HepG2 (cell line): ENCODE measurements around the gene B3GALNT2. TPM values are rescaled to one million over a fixed set of nuclear protein-coding genes. Genes with fewer than 3 reads are reported as not detected.

ENCODE experiments used
- YY1 ChIP-seq: IDR thresholded peaks from 2 replicates; pipeline ENCODE4 v1.6.1; 2011; ENCODE audit warnings: low read length, low read depth, moderate library complexity, mild to moderate bottlenecking; ENCODE audit not compliant: insufficient read depth, insufficient replicate concordance
- ZEB1 ChIP-seq: IDR thresholded peaks from 2 replicates; pipeline ENCODE4 v1.6.1; 2012; ENCODE audit warnings: mild to moderate bottlenecking, low read depth, inconsistent platforms; ENCODE audit not compliant: insufficient replicate concordance
- polyA plus RNA-seq, 8 experiments: library from polyadenylated mRNA; depleted of rRNA in 3 of 8; stranded (reverse) in 7 of 8; unstranded in 1 of 8; fragments of >200 nt; fragmentation: Illumina TruSeq in 4 of 8; extraction: Trizol in 4 of 8; gene quantifications; 2 replicates each; pipeline versions ENCODE4 v1.2.1 to v1.2.3, GENCODE V29; 2011 to 2016; ENCODE audit warnings: low read depth in 4 of 8, missing spikeins in 1 of 8, mixed read lengths in 1 of 8; ENCODE audit not compliant: insufficient read depth in 1 of 8
- total RNA-seq, 5 experiments: library from RNA; depleted of rRNA; stranded (reverse); fragments of >200 nt; fragmentation: Illumina TruSeq; extraction: Trizol; gene quantifications; 2 replicates each; pipeline ENCODE4 v1.2.3, GENCODE V29; 2016; ENCODE audit warnings: low read depth in 1 of 5
- TF ChIP-seq, protein P1 (sequence below): sonication (generic); formaldehyde crosslinking; IDR thresholded peaks from 2 replicates; pipeline ENCODE4 v1.4.0; 2020; ENCODE audit warnings: mild to moderate bottlenecking, missing genetic modification reagents
- TF ChIP-seq, protein P2 (sequence below): IDR thresholded peaks from 2 replicates; pipeline ENCODE4 v1.6.1; 2016; ENCODE audit warnings: low read depth
- TF ChIP-seq, protein P3 (sequence below): sonication (generic); formaldehyde crosslinking; IDR thresholded peaks from 2 replicates; pipeline ENCODE4 v1.5.1; 2020; ENCODE audit warnings: missing genetic modification reagents, mild to moderate bottlenecking, borderline replicate concordance
- TF ChIP-seq, protein P4 (sequence below): sonication (generic); formaldehyde crosslinking; IDR thresholded peaks from one replicate; pipeline ENCODE4 v1.5.1; 2020; ENCODE audit warnings: mild to moderate bottlenecking, missing genetic modification reagents; ENCODE audit errors: not compliant biosample characterization
- TF ChIP-seq, protein P5 (sequence below): sonication (generic); formaldehyde crosslinking; IDR thresholded peaks from 2 replicates; pipeline ENCODE4 v1.4.0; 2020; ENCODE audit warnings: missing genetic modification reagents

Gene B3GALNT2
- total and polyA plus RNA-seq, 2 of the 13 experiments (the other 11 are each of a cell fraction or from before 2014, with no cell fraction given) = 16.5 to 28.9 TPM

DNA sequence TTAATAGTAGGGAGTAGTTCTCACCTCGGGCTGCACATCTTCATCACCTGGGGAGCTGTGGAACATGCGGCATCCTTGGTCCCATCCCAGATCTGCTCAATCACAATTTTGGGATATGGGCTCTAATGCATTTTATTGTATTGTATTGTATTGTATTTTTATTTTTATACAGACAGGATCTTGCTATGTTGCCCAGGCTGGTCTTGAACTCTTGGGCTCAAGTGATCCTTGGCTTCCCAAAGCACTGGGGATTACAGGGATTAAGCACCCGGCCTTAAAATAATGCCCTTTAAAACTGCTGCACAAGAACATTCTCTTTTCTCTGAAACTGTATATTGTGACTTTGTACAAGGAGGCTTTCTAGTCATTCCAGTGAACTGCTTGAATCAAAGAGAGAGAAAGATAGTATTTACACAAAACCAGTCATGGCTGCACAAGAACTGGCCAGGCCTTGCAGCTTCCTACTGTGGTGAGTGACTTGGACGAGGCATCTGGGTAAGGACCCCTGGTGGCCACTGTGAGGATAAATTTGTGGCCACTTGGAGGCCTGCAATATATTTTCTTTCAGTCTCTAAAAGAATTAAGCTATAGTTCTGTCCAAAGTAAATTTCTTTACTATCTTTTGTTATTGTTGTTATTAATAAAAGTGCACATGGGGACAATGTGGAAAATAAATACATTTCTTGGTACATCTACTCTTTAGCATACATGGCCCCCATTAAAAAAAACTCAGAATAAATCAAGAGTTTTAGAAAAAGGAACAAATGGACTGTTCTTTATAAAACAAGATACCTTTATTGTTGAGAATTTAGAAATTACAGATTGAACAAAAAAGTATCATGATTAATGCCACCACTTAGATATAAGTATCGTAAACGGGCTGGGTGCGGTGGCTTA is 89.0 kb downstream of the B3GALNT2 start (continued):
- TF ChIP-seq, protein P1, sequence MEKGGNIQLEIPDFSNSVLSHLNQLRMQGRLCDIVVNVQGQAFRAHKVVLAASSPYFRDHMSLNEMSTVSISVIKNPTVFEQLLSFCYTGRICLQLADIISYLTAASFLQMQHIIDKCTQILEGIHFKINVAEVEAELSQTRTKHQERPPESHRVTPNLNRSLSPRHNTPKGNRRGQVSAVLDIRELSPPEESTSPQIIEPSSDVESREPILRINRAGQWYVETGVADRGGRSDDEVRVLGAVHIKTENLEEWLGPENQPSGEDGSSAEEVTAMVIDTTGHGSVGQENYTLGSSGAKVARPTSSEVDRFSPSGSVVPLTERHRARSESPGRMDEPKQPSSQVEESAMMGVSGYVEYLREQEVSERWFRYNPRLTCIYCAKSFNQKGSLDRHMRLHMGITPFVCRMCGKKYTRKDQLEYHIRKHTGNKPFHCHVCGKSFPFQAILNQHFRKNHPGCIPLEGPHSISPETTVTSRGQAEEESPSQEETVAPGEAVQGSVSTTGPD = no peak
- peak; percentile 68 for TF ChIP-seq YY1
- TF ChIP-seq, protein P2, sequence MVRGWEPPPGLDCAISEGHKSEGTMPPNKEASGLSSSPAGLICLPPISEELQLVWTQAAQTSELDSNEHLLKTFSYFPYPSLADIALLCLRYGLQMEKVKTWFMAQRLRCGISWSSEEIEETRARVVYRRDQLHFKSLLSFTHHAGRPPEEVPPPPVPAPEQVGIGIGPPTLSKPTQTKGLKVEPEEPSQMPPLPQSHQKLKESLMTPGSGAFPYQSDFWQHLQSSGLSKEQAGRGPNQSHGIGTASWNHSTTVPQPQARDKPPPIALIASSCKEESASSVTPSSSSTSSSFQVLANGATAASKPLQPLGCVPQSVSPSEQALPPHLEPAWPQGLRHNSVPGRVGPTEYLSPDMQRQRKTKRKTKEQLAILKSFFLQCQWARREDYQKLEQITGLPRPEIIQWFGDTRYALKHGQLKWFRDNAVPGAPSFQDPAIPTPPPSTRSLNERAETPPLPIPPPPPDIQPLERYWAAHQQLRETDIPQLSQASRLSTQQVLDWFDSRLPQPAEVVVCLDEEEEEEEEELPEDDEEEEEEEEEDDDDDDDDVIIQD = 0 out of 2 replicates have a peak, but pooled peaks have one; percentile 36
- TF ChIP-seq, protein P3, sequence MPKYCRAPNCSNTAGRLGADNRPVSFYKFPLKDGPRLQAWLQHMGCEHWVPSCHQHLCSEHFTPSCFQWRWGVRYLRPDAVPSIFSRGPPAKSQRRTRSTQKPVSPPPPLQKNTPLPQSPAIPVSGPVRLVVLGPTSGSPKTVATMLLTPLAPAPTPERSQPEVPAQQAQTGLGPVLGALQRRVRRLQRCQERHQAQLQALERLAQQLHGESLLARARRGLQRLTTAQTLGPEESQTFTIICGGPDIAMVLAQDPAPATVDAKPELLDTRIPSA (CRISPR knock-in tag) = no peak
- TF ChIP-seq, protein P4, sequence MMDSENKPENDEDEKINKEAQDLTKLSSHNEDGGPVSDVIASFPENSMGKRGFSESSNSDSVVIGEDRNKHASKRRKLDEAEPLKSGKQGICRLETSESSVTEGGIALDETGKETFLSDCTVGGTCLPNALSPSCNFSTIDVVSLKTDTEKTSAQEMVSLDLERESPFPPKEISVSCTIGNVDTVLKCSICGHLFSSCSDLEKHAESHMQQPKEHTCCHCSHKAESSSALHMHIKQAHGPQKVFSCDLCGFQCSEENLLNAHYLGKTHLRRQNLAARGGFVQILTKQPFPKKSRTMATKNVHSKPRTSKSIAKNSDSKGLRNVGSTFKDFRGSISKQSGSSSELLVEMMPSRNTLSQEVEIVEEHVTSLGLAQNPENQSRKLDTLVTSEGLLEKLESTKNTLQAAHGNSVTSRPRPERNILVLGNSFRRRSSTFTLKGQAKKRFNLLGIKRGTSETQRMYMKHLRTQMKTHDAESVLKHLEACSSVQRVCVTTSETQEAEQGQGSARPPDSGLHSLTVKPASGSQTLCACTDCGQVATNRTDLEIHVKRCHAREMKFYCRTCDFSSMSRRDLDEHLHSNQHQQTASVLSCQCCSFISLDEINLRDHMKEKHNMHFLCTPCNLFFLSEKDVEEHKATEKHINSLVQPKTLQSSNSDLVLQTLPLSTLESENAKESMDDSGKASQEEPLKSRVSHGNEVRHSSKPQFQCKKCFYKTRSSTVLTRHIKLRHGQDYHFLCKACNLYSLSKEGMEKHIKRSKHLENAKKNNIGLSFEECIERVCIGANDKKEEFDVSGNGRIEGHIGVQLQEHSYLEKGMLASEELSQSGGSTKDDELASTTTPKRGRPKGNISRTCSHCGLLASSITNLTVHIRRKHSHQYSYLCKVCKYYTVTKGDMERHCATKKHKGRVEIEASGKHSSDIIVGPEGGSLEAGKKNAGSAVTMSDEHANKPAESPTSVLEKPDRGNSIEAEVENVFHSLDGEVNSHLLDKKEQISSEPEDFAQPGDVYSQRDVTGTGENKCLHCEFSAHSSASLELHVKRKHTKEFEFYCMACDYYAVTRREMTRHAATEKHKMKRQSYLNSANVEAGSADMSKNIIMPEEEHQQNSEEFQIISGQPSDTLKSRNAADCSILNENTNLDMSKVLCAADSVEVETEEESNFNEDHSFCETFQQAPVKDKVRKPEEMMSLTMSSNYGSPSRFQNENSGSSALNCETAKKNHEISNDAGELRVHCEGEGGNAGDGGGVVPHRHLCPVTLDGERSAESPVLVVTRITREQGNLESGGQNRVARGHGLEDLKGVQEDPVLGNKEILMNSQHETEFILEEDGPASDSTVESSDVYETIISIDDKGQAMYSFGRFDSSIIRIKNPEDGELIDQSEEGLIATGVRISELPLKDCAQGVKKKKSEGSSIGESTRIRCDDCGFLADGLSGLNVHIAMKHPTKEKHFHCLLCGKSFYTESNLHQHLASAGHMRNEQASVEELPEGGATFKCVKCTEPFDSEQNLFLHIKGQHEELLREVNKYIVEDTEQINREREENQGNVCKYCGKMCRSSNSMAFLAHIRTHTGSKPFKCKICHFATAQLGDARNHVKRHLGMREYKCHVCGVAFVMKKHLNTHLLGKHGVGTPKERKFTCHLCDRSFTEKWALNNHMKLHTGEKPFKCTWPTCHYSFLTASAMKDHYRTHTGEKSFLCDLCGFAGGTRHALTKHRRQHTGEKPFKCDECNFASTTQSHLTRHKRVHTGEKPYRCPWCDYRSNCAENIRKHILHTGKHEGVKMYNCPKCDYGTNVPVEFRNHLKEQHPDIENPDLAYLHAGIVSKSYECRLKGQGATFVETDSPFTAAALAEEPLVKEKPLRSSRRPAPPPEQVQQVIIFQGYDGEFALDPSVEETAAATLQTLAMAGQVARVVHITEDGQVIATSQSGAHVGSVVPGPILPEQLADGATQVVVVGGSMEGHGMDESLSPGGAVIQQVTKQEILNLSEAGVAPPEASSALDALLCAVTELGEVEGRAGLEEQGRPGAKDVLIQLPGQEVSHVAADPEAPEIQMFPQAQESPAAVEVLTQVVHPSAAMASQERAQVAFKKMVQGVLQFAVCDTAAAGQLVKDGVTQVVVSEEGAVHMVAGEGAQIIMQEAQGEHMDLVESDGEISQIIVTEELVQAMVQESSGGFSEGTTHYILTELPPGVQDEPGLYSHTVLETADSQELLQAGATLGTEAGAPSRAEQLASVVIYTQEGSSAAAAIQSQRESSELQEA (CRISPR knock-in tag) = no peak
- TF ChIP-seq, protein P5, sequence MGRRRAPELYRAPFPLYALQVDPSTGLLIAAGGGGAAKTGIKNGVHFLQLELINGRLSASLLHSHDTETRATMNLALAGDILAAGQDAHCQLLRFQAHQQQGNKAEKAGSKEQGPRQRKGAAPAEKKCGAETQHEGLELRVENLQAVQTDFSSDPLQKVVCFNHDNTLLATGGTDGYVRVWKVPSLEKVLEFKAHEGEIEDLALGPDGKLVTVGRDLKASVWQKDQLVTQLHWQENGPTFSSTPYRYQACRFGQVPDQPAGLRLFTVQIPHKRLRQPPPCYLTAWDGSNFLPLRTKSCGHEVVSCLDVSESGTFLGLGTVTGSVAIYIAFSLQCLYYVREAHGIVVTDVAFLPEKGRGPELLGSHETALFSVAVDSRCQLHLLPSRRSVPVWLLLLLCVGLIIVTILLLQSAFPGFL = no peak
- TF ChIP-seq ZEB1 = no peak
